ENCODE data around the gene AURKAIP1. TPM values are rescaled to one million over a fixed set of nuclear protein-coding genes. Genes with fewer than 3 reads are reported as not detected.
A peak's percentile ranks its signal among the peaks of the same experiment; 100 is the strongest.

AURKAIP1 gene
- total and polyA plus RNA-seq, 9 of the 15 experiments (the other 6 are each of a cell fraction or from before 2014, with no cell fraction given): 7.8 to 478 (median 92.0) TPM

- TF ChIP-seq DEAF1 (CRISPR knock-in tag; IDR thresholded peaks at IDR 0.05) (no peak), FOXM1 (IDR thresholded peaks at IDR 0.05; ENCODE audit: low read depth) (no peak), FOXM1 (CRISPR knock-in tag; IDR thresholded peaks at IDR 0.05; ENCODE audit: low read depth) (no peak), ZFP30 (CRISPR knock-in tag; IDR thresholded peaks at IDR 0.05; ENCODE audit: borderline replicate concordance) (no peak), TFAM (CRISPR knock-in tag; conservative IDR thresholded peaks at IDR 0.05) (no peak), PHF20 (IDR thresholded peaks at IDR 0.05; ENCODE audit: partially characterized antibody) (no peak), DPF2 (IDR thresholded peaks at IDR 0.05) (peak; percentile 55; the same call in 1 of the 2 replicates), CBX2 (IDR thresholded peaks at IDR 0.05; ENCODE audit: insufficient read depth, low read length, poor library complexity, severe bottlenecking) (no peak), CXXC5 (CRISPR knock-in tag; IDR thresholded peaks at IDR 0.05) (peak; percentile 68), ELF4 (CRISPR knock-in tag; IDR thresholded peaks at IDR 0.05) (no peak), RFX1 (IDR thresholded peaks at IDR 0.05) (no peak), FOXA1 (IDR thresholded peaks at IDR 0.05; ENCODE audit: borderline replicate concordance) (no peak), JUN (IDR thresholded peaks at IDR 0.05; ENCODE audit: borderline replicate concordance, low read depth, low read length) (no peak), JUN (CRISPR knock-in tag; IDR thresholded peaks at IDR 0.05; ENCODE audit: borderline replicate concordance) (no peak; the same call in 1 of the 2 replicates), ZNF134 (CRISPR knock-in tag; conservative IDR thresholded peaks at IDR 0.05) (no peak), ZSCAN29 (IDR thresholded peaks at IDR 0.05) (no peak), ZNF512 (tag; IDR thresholded peaks at IDR 0.05) (no peak), PTRF (tag; IDR thresholded peaks at IDR 0.05) (no peak), CBX3 (IDR thresholded peaks at IDR 0.05; ENCODE audit: borderline replicate concordance in 1 of 2, low read length in 2 of 2) (no peak), ELK1 (CRISPR knock-in tag; IDR thresholded peaks at IDR 0.05) (no peak; the same call in 1 of the 2 replicates)
- TF ChIP-seq, protein P1, sequence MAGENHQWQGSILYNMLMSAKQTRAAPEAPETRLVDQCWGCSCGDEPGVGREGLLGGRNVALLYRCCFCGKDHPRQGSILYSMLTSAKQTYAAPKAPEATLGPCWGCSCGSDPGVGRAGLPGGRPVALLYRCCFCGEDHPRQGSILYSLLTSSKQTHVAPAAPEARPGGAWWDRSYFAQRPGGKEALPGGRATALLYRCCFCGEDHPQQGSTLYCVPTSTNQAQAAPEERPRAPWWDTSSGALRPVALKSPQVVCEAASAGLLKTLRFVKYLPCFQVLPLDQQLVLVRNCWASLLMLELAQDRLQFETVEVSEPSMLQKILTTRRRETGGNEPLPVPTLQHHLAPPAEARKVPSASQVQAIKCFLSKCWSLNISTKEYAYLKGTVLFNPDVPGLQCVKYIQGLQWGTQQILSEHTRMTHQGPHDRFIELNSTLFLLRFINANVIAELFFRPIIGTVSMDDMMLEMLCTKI (IDR thresholded peaks at IDR 0.05; ENCODE audit: partially characterized antibody): no peak
- TF ChIP-seq, protein P2, sequence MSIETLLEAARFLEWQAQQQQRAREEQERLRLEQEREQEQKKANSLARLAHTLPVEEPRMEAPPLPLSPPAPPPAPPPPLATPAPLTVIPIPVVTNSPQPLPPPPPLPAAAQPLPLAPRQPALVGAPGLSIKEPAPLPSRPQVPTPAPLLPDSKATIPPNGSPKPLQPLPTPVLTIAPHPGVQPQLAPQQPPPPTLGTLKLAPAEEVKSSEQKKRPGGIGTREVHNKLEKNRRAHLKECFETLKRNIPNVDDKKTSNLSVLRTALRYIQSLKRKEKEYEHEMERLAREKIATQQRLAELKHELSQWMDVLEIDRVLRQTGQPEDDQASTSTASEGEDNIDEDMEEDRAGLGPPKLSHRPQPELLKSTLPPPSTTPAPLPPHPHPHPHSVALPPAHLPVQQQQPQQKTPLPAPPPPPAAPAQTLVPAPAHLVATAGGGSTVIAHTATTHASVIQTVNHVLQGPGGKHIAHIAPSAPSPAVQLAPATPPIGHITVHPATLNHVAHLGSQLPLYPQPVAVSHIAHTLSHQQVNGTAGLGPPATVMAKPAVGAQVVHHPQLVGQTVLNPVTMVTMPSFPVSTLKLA (conservative IDR thresholded peaks at IDR 0.05): peak; percentile 67 to 87; a peak in 3 of 4 replicates
These were observed 23.0 kb upstream of the AURKAIP1 start (continued) for GRCh38 chr1:1397839-1398523.

Measured in K562 (cell line).